GM12801 (cell line): ENCODE results near the gene AGBL2.

ENCODE experiments used
- TF ChIP-seq, protein P1 (sequence below): IDR thresholded peaks from one replicate; pipeline ENCODE4 v1.5.1; 2011; ENCODE audit warnings: control low read depth; ENCODE audit not compliant: insufficient read length; ENCODE audit errors: extremely low read depth

Gene AGBL2

GRCh38 chr11:47628026-47628425 lies 87.1 kb downstream of the AGBL2 start:
- TF ChIP-seq, protein P1, sequence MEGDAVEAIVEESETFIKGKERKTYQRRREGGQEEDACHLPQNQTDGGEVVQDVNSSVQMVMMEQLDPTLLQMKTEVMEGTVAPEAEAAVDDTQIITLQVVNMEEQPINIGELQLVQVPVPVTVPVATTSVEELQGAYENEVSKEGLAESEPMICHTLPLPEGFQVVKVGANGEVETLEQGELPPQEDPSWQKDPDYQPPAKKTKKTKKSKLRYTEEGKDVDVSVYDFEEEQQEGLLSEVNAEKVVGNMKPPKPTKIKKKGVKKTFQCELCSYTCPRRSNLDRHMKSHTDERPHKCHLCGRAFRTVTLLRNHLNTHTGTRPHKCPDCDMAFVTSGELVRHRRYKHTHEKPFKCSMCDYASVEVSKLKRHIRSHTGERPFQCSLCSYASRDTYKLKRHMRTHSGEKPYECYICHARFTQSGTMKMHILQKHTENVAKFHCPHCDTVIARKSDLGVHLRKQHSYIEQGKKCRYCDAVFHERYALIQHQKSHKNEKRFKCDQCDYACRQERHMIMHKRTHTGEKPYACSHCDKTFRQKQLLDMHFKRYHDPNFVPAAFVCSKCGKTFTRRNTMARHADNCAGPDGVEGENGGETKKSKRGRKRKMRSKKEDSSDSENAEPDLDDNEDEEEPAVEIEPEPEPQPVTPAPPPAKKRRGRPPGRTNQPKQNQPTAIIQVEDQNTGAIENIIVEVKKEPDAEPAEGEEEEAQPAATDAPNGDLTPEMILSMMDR, result no peak

DNA sequence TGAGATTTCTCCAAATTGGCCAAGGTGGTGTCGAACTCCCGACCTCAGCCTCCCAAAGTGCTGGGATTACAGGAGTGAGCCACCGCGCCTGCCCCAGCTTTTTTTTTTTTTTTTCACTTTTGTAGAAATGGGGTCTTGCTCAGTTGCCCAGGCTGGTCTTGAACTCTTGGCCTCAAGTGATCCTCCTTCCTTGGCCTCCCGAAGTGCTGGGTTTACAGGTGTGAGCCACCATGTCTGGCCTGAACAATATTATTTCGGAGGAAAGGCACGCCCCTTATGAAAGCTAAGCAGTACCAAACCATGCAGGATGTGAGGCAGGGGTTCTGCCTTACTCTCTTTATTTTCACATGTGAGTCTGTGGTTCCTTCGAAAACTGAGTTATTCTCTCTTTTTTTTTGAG lies 88.9 kb downstream of the AGBL2 start:
- TF ChIP-seq, protein P1, result no peak

DNA sequence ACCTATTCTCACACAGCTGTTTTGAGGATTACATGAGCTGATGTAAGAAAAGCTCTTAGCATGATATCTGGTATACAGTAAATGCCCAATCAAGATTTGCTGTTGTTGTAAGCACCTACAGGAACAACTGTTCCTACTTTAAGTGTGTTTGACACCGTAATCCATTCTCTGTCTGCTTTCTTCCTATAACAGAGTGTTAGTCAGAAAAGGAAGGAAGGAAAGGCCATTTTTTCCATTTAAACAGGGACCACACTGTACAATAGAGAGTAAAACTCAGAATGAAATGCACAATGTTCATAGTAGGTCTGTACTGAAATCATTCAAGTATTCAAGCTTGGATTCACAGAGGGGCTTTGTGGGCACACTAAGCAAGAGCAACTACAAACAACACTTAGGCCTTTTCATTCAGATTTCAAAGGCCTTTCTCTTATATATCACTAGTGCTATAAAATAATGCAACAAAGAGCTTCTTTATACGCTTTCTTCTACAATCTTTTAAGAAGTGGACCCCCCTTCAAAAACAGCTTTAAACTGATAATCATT lies 94.3 kb downstream of the AGBL2 start:
- TF ChIP-seq, protein P1, result no peak

- TF ChIP-seq, protein P1, result no peak
Observed at GRCh38 chr11:47617417-47617809, 97.8 kb downstream of the AGBL2 start.

- TF ChIP-seq, protein P1, result no peak
Observed at GRCh38 chr11:47616726-47617416, 98.3 kb downstream of the AGBL2 start.

DNA sequence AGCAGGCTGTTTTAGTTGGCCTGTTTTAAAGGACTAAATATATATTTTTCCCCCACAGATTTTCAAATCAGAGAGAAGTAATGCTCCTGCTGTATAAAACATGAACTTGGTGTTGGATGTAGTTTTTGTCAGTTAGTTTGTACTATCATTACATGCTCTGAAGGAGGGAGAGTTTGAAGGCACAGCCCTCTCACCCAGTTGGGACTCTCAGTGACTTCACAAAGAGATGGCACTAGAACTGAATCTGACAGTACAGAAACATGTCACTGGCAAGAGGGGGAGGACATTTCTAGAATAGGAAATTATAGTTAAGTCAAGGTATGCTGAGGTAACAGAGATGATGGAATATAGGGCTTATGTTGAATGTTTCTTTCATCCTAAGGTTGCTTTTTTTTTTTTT lies 99.9 kb downstream of the AGBL2 start:
- TF ChIP-seq, protein P1, result no peak

DNA sequence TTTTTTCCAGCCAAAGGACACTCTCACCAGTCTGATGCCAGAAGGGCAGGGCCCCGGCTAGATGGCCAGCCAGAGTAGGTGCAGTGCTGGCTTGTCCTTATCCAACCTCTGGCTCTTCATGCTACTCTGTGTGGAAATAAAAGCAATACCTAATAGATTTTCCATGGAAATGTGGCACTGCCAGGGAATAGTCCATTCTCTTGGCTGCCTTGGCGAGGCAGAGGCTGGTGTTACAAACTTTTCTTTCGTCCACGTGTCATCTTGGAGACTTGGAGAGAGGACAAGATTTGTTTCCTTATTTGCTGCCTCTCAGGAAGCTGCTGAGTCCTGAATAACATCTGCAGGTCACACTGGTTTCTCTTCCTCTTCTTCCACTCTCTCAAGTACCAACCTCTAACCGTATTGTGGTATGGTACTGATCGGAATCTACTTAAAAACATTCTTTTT lies 103.8 kb downstream of the AGBL2 start:
- TF ChIP-seq, protein P1, result no peak

GRCh38 chr11:47609675-47610074 lies 105.5 kb downstream of the AGBL2 start:
- TF ChIP-seq, protein P1, result no peak
